Measurements from ENCODE around the gene PFKL. TPM values are rescaled to one million over a fixed set of nuclear protein-coding genes. Genes with fewer than 3 reads are reported as not detected.

PFKL gene
- total and polyA plus RNA-seq, 2 donors (not counting 1 experiment from before 2014, with no cell fraction given): 267 to 318 TPM

GRCh38 chr21:44366586-44367211 lies 66.8 kb downstream of the PFKL start:
- POLR2A ChIA-PET: no interaction called here
- ATAC-seq (ENCODE audit: low read depth) (no peak), DNase-seq (no peak)
- 94% methylated on average over 28 of the region's 28 CpGs for WGBS (ENCODE audit: insufficient coverage)
- Mint-ChIP-seq H3K4me1 (no peaks in the 10 kb centered on the region), H3K4me3 (no peak overlapping the region), H3K27me3 (no peaks in the 10 kb centered on the region), H3K9me3 (ENCODE audit: insufficient read depth) (peaks cover 5% of the 10 kb centered on the region), H3K27ac (no peak overlapping the region)
- Histone ChIP-seq H4K20me1 (ENCODE audit: control insufficient read depth, insufficient read depth, low read length, poor library complexity, severe bottlenecking) (no peaks in the 10 kb centered on the region), H3K4me3 (ENCODE audit: control extremely low read depth in 1 of 5, extremely low read depth in 1 of 5, insufficient read depth in 1 of 5, low read depth in 2 of 5, low read length in 4 of 5) (no peak overlapping the region), H3K4me2 (replicated peaks; ENCODE audit: low read depth, low read length, poor library complexity, severe bottlenecking) (no peak overlapping the region), H2AFZ (ENCODE audit: insufficient read depth, low read depth, low read length, poor library complexity, severe bottlenecking) (no peak overlapping the region), H3K4me1 (ENCODE audit: control insufficient read depth in 2 of 2, insufficient read depth in 2 of 2, low read length in 2 of 2) (no peaks in the 10 kb centered on the region), H3K36me3 (replicated peaks in 1 of 2; ENCODE audit: control extremely low read depth in 1 of 2, control insufficient read depth in 1 of 2, extremely low read depth in 1 of 2, insufficient read depth in 2 of 2, low read length in 1 of 2) (peaks cover 0 to 3% of the 10 kb centered on the region in 2 experiments), H3K27me3 (replicated peaks in 1 of 4; ENCODE audit: control extremely low read depth in 1 of 4, control insufficient read depth in 3 of 4, insufficient read depth in 4 of 4, low read length in 3 of 4) (no peaks in the 10 kb centered on the region), H3K79me2 (ENCODE audit: control insufficient read depth, insufficient read depth, low read length) (peaks cover 13% of the 10 kb centered on the region), H3K9me3 (ENCODE audit: control extremely low read depth in 1 of 3, control insufficient read depth in 2 of 3, insufficient read depth in 1 of 3, low read length in 2 of 3) (peaks cover 0 to 20% (median 0%) of the 10 kb centered on the region in 3 donors), H3K27ac (ENCODE audit: low read length in 2 of 2) (no peak overlapping the region), H3K9ac (ENCODE audit: low read length) (no peak overlapping the region)
- TF ChIP-seq EZH2 (IDR thresholded peaks at IDR 0.05; ENCODE audit: borderline replicate concordance, insufficient read depth, low read depth, low read length, poor library complexity, severe bottlenecking) (no peak), CTCF (IDR thresholded peaks at IDR 0.05) (no peak)
- intact Hi-C loops (cut with micrococcal nuclease): no loop called here
- CTCF ChIA-PET: no interaction called here

- WGBS (ENCODE audit: insufficient coverage): 87% methylated on average over 32 of the region's 35 CpGs
Observed at GRCh38 chr21:44368711-44369446, 69.0 kb downstream of the PFKL start.

More at GRCh38 chr21:44368711-44369446, 69.0 kb downstream of the PFKL start:
- Histone ChIP-seq H3K9ac (ENCODE audit: low read length) (no peak overlapping the region), H3K27me3 (replicated peaks in 1 of 4; ENCODE audit: control extremely low read depth in 1 of 4, control insufficient read depth in 3 of 4, insufficient read depth in 4 of 4, low read length in 3 of 4) (no peaks in the 10 kb centered on the region), H4K20me1 (ENCODE audit: control insufficient read depth, insufficient read depth, low read length, poor library complexity, severe bottlenecking) (no peaks in the 10 kb centered on the region), H3K9me3 (ENCODE audit: control extremely low read depth in 1 of 3, control insufficient read depth in 2 of 3, insufficient read depth in 1 of 3, low read length in 2 of 3) (peaks cover 0 to 11% (median 0%) of the 10 kb centered on the region in 3 donors), H3K36me3 (replicated peaks in 1 of 2; ENCODE audit: control extremely low read depth in 1 of 2, control insufficient read depth in 1 of 2, extremely low read depth in 1 of 2, insufficient read depth in 2 of 2, low read length in 1 of 2) (peaks cover 1 to 3% of the 10 kb centered on the region in 2 experiments), H3K4me3 (ENCODE audit: control extremely low read depth in 1 of 5, extremely low read depth in 1 of 5, insufficient read depth in 1 of 5, low read depth in 2 of 5, low read length in 4 of 5) (no peak overlapping the region), H3K27ac (ENCODE audit: low read length in 2 of 2) (no peak overlapping the region), H3K79me2 (ENCODE audit: control insufficient read depth, insufficient read depth, low read length) (peaks cover 6% of the 10 kb centered on the region), H3K4me2 (replicated peaks; ENCODE audit: low read depth, low read length, poor library complexity, severe bottlenecking) (no peak overlapping the region), H2AFZ (ENCODE audit: insufficient read depth, low read depth, low read length, poor library complexity, severe bottlenecking) (no peak overlapping the region), H3K4me1 (ENCODE audit: control insufficient read depth in 2 of 2, insufficient read depth in 2 of 2, low read length in 2 of 2) (no peaks in the 10 kb centered on the region)
- Mint-ChIP-seq H3K27me3 (no peaks in the 10 kb centered on the region), H3K27ac (no peak overlapping the region), H3K4me3 (no peak overlapping the region), H3K4me1 (no peaks in the 10 kb centered on the region), H3K9me3 (ENCODE audit: insufficient read depth) (no peaks in the 10 kb centered on the region)
- TF ChIP-seq CTCF (IDR thresholded peaks at IDR 0.05) (no peak), EZH2 (IDR thresholded peaks at IDR 0.05; ENCODE audit: borderline replicate concordance, insufficient read depth, low read depth, low read length, poor library complexity, severe bottlenecking) (no peak)
- intact Hi-C loops (cut with micrococcal nuclease): no loop called here
- ATAC-seq (ENCODE audit: low read depth) (no peak), DNase-seq (no peak)
- CTCF ChIA-PET: no interaction called here
- POLR2A ChIA-PET: interaction anchor here (0.6 kb wide), 1 partner anchor 454 kb away, joined by 5 read pairs; no protein-coding TSS in a partner anchor
